ENCODE data around the gene MT1A. TPM values are rescaled to one million over a fixed set of nuclear protein-coding genes. Genes with fewer than 3 reads are reported as not detected.

The MT1A gene
- total and polyA plus RNA-seq, 7 experiments from 2014 or later, result 0.92 TPM; not detected in 6

GRCh38 chr16:56608876-56609462 lies 29.5 kb upstream of the MT1A start:
- peak overlapping the region; percentile 85 to 99 (median 93) for H3K27ac Mint-ChIP-seq
- peak overlapping the region; percentile 85 to 100 (median 96) for H3K4me3 Mint-ChIP-seq
- H3K4me1 Mint-ChIP-seq, result peaks cover 35 to 55% (median 47%) of the 10 kb centered on the region in 7 donors
- Histone ChIP-seq H3K36me3 (ENCODE audit: control insufficient read depth in 2 of 3, insufficient read depth in 3 of 3, low read length in 3 of 3) (no peaks in the 10 kb centered on the region), H3K4me1 (ENCODE audit: control insufficient read depth in 2 of 2, insufficient read depth in 2 of 2, low read length in 2 of 2) (peaks cover 29 to 34% of the 10 kb centered on the region in 2 donors), H3K27me3 (ENCODE audit: control insufficient read depth in 2 of 2, insufficient read depth in 2 of 2, low read length in 2 of 2) (no peaks in the 10 kb centered on the region), H3K4me3 (ENCODE audit: low read length) (peak overlapping the region; percentile 97), H3K27ac (ENCODE audit: low read depth, low read length) (peak overlapping the region; percentile 94), H3K9me3 (ENCODE audit: control insufficient read depth in 2 of 3, low read length in 3 of 3) (no peaks in the 10 kb centered on the region)
- no peaks in the 10 kb centered on the region for H3K27me3 Mint-ChIP-seq
- CTCF ChIA-PET, result interaction anchor here (1.0 to 2.6 kb wide), 4 partner anchors 15 to 93 kb away, joined by 3 to 10 read pairs (median 4); partner anchors contain the start of gene MT1H
- ATAC-seq (no peak), DNase-seq (peak in 2 of 9 donors; percentile 27 to 29)
- H3K9me3 Mint-ChIP-seq, result no peaks in the 10 kb centered on the region
- intact Hi-C loops (cut with micrococcal nuclease), result loop anchor here (1.0 to 5.0 kb wide), 18 partner anchors 8 to 1520 kb away; partner anchors contain the start of genes MT1E (in 2 of the 2), MT1X (in 2 of the 2), AMFR (in 1 of the 2) and CFAP20 (in 1 of the 2)
- peaks cover 0 to 5% (median 0%) of the 10 kb centered on the region in 5 donors for H3K36me3 Mint-ChIP-seq
- POLR2A ChIA-PET, result interaction anchor here (0.7 to 4.8 kb wide), 11 partner anchors 14 to 100 kb away, joined by 3 to 23 read pairs (median 4); partner anchors contain the start of genes MT1F and MT1X

- intact Hi-C loops (cut with micrococcal nuclease), result loop anchor here (1.0 to 5.0 kb wide), 9 partner anchors 8 to 1519 kb away; partner anchors contain the start of genes AMFR (in 1 of the 2), CFAP20 (in 1 of the 2), HERPUD1 (in 1 of the 2) and KATNB1 (in 1 of the 2)
Measured at GRCh38 chr16:56609463-56609921, 29.0 kb upstream of the MT1A start.

GRCh38 chr16:56610017-56610608 lies 28.4 kb upstream of the MT1A start:
- H3K9me3 ChIP-seq (ENCODE audit: control insufficient read depth in 2 of 3, low read length in 3 of 3), result no peaks in the 10 kb centered on the region
- peak overlapping the region; percentile 94 for H3K27ac ChIP-seq (ENCODE audit: low read depth, low read length)
- peaks cover 36 to 66% (median 46%) of the 10 kb centered on the region in 7 donors for H3K4me1 Mint-ChIP-seq
- H3K27me3 ChIP-seq (ENCODE audit: control insufficient read depth in 2 of 2, insufficient read depth in 2 of 2, low read length in 2 of 2), result no peaks in the 10 kb centered on the region
- H3K9me3 Mint-ChIP-seq, result no peaks in the 10 kb centered on the region
- peak overlapping the region; percentile 85 to 100 (median 96) for H3K4me3 Mint-ChIP-seq
- POLR2A ChIA-PET, result interaction anchor here (0.8 to 1.5 kb wide), 4 partner anchors 14 to 72 kb away, joined by 3 to 4 read pairs (median 4); partner anchors contain the start of genes MT1E and MT1X
- CTCF ChIA-PET, result interaction anchor here (1.0 to 2.6 kb wide), 3 partner anchors 14 to 60 kb away, joined by 3 to 10 read pairs (median 5); partner anchors contain the start of gene MT1H
- no peaks in the 10 kb centered on the region for H3K36me3 ChIP-seq (ENCODE audit: control insufficient read depth in 2 of 3, insufficient read depth in 3 of 3, low read length in 3 of 3)
- ATAC-seq, result peak; percentile 77
- H3K27me3 Mint-ChIP-seq, result no peaks in the 10 kb centered on the region
- intact Hi-C loops (cut with micrococcal nuclease), result no loop called here
- peak overlapping the region; percentile 97 for H3K4me3 ChIP-seq (ENCODE audit: low read length)
- H3K4me1 ChIP-seq (ENCODE audit: control insufficient read depth in 2 of 2, insufficient read depth in 2 of 2, low read length in 2 of 2), result peaks cover 29 to 34% of the 10 kb centered on the region in 2 donors
- peaks cover 0 to 5% (median 0%) of the 10 kb centered on the region in 5 donors for H3K36me3 Mint-ChIP-seq
- peak overlapping the region; percentile 85 to 99 (median 93) for H3K27ac Mint-ChIP-seq
- peak; percentile 33 to 83 (median 77) for DNase-seq

More at GRCh38 chr16:56609463-56609921, 29.0 kb upstream of the MT1A start:
- Mint-ChIP-seq H3K27ac (peak overlapping the region; percentile 85 to 99 (median 93)), H3K9me3 (no peaks in the 10 kb centered on the region), H3K4me3 (peak overlapping the region; percentile 85 to 100 (median 96)), H3K4me1 (peaks cover 36 to 60% (median 47%) of the 10 kb centered on the region in 7 donors), H3K27me3 (no peaks in the 10 kb centered on the region), H3K36me3 (peaks cover 0 to 5% (median 0%) of the 10 kb centered on the region in 5 donors)
- Histone ChIP-seq H3K4me3 (ENCODE audit: low read length) (peak overlapping the region; percentile 97), H3K4me1 (ENCODE audit: control insufficient read depth in 2 of 2, insufficient read depth in 2 of 2, low read length in 2 of 2) (peaks cover 29 to 34% of the 10 kb centered on the region in 2 donors), H3K27ac (ENCODE audit: low read depth, low read length) (peak overlapping the region; percentile 94), H3K27me3 (ENCODE audit: control insufficient read depth in 2 of 2, insufficient read depth in 2 of 2, low read length in 2 of 2) (no peaks in the 10 kb centered on the region), H3K36me3 (ENCODE audit: control insufficient read depth in 2 of 3, insufficient read depth in 3 of 3, low read length in 3 of 3) (no peaks in the 10 kb centered on the region), H3K9me3 (ENCODE audit: control insufficient read depth in 2 of 3, low read length in 3 of 3) (no peaks in the 10 kb centered on the region)
- ATAC-seq, result peak; percentile 60
- peak; percentile 28 to 90 (median 82) for DNase-seq
- ChIA-PET CTCF (interaction anchor here (1.0 to 2.6 kb wide), 3 partner anchors 15 to 60 kb away, joined by 3 to 10 read pairs (median 5); partner anchors contain the start of gene MT1H), POLR2A (interaction anchor here (0.8 to 4.8 kb wide), 3 partner anchors 46 to 73 kb away, joined by 3 to 23 read pairs (median 4); partner anchors contain the start of gene MT1X)

GRCh38 chr16:56610609-56611111 lies 27.8 kb upstream of the MT1A start:
- ATAC-seq, result peak; percentile 23
- peak overlapping the region; percentile 85 to 99 (median 93) for H3K27ac Mint-ChIP-seq
- H3K4me3 Mint-ChIP-seq, result peak overlapping the region; percentile 81 to 100 (median 93)
- no peaks in the 10 kb centered on the region for H3K9me3 Mint-ChIP-seq
- H3K36me3 ChIP-seq (ENCODE audit: control insufficient read depth in 2 of 3, insufficient read depth in 3 of 3, low read length in 3 of 3), result no peaks in the 10 kb centered on the region
- POLR2A ChIA-PET, result interaction anchor here (1.0 to 1.5 kb wide), 4 partner anchors 13 to 72 kb away, joined by 3 to 5 read pairs (median 4); partner anchors contain the start of genes MT1E and MT1X
- no peaks in the 10 kb centered on the region for H3K27me3 ChIP-seq (ENCODE audit: control insufficient read depth in 2 of 2, insufficient read depth in 2 of 2, low read length in 2 of 2)
- intact Hi-C loops (cut with micrococcal nuclease), result no loop called here
- H3K4me1 ChIP-seq (ENCODE audit: control insufficient read depth in 2 of 2, insufficient read depth in 2 of 2, low read length in 2 of 2), result peaks cover 29 to 34% of the 10 kb centered on the region in 2 donors
- no peaks in the 10 kb centered on the region for H3K27me3 Mint-ChIP-seq
- peak overlapping the region; percentile 97 for H3K4me3 ChIP-seq (ENCODE audit: low read length)
- H3K9me3 ChIP-seq (ENCODE audit: control insufficient read depth in 2 of 3, low read length in 3 of 3), result no peaks in the 10 kb centered on the region
- H3K27ac ChIP-seq (ENCODE audit: low read depth, low read length), result peak overlapping the region; percentile 94
- peaks cover 38 to 69% (median 46%) of the 10 kb centered on the region in 7 donors for H3K4me1 Mint-ChIP-seq
- peaks cover 0 to 5% (median 0%) of the 10 kb centered on the region in 5 donors for H3K36me3 Mint-ChIP-seq
- DNase-seq, result no peak
- CTCF ChIA-PET, result interaction anchor here (1.3 to 2.6 kb wide), 2 partner anchors 33 to 98 kb away, joined by 3 to 10 read pairs; no protein-coding TSS in a partner anchor

GRCh38 chr16:56611281-56611833 lies 27.1 kb upstream of the MT1A start:
- no peak for DNase-seq
- ChIA-PET CTCF (interaction anchor here (0.8 to 2.6 kb wide), 4 partner anchors 32 to 98 kb away, joined by 3 to 10 read pairs (median 4); no protein-coding TSS in a partner anchor), POLR2A (interaction anchor here (0.7 to 1.5 kb wide), 5 partner anchors 13 to 93 kb away, joined by 3 to 5 read pairs (median 4); partner anchors contain the start of gene MT1X)
- H3K4me1 ChIP-seq (ENCODE audit: control insufficient read depth in 2 of 2, insufficient read depth in 2 of 2, low read length in 2 of 2), result peaks cover 29 to 34% of the 10 kb centered on the region in 2 donors
- H3K9me3 Mint-ChIP-seq, result no peaks in the 10 kb centered on the region
- no peaks in the 10 kb centered on the region for H3K27me3 Mint-ChIP-seq
- no peak overlapping the region for H3K4me3 ChIP-seq (ENCODE audit: low read length)
- intact Hi-C loops (cut with micrococcal nuclease), result no loop called here
- no peaks in the 10 kb centered on the region for H3K9me3 ChIP-seq (ENCODE audit: control insufficient read depth in 2 of 3, low read length in 3 of 3)
- H3K27ac Mint-ChIP-seq, result peak overlapping the region; percentile 85 to 99 (median 93)
- H3K27ac ChIP-seq (ENCODE audit: low read depth, low read length), result peak overlapping the region; percentile 94
- H3K4me1 Mint-ChIP-seq, result peaks cover 38 to 67% (median 44%) of the 10 kb centered on the region in 7 donors
- H3K4me3 Mint-ChIP-seq, result peak overlapping the region in 9 of 10 donors; percentile 7 to 90 (median 37)
- peaks cover 0 to 5% (median 0%) of the 10 kb centered on the region in 5 donors for H3K36me3 Mint-ChIP-seq
- ATAC-seq, result no peak
- no peaks in the 10 kb centered on the region for H3K27me3 ChIP-seq (ENCODE audit: control insufficient read depth in 2 of 2, insufficient read depth in 2 of 2, low read length in 2 of 2)
- H3K36me3 ChIP-seq (ENCODE audit: control insufficient read depth in 2 of 3, insufficient read depth in 3 of 3, low read length in 3 of 3), result no peaks in the 10 kb centered on the region
